Rectal smooth muscle tissue (tissue), 1 donor: ENCODE measurements around the gene ABCG1.

Experiments used
- H3K27ac ChIP-seq: one replicate; pipeline ENCODE4 v1.7.0; 2013; ENCODE audit warnings: low read depth, low read length, inconsistent platforms
- H3K27me3 ChIP-seq: one replicate; pipeline ENCODE4 v1.7.0; 2013; ENCODE audit warnings: low read length; ENCODE audit not compliant: control insufficient read depth, insufficient read depth
- H3K36me3 ChIP-seq: one replicate; pipeline ENCODE4 v1.7.0; 2013; ENCODE audit warnings: low read length; ENCODE audit not compliant: control insufficient read depth, insufficient read depth
- H3K4me1 ChIP-seq: one replicate; pipeline ENCODE4 v1.7.0; 2013; ENCODE audit warnings: low read length; ENCODE audit not compliant: control insufficient read depth, insufficient read depth
- H3K4me3 ChIP-seq: one replicate; pipeline ENCODE4 v1.7.0; 2013; ENCODE audit warnings: low read length
- H3K9ac ChIP-seq: one replicate; pipeline ENCODE4 v1.7.0; 2013; ENCODE audit warnings: low read length

ABCG1 gene

DNA sequence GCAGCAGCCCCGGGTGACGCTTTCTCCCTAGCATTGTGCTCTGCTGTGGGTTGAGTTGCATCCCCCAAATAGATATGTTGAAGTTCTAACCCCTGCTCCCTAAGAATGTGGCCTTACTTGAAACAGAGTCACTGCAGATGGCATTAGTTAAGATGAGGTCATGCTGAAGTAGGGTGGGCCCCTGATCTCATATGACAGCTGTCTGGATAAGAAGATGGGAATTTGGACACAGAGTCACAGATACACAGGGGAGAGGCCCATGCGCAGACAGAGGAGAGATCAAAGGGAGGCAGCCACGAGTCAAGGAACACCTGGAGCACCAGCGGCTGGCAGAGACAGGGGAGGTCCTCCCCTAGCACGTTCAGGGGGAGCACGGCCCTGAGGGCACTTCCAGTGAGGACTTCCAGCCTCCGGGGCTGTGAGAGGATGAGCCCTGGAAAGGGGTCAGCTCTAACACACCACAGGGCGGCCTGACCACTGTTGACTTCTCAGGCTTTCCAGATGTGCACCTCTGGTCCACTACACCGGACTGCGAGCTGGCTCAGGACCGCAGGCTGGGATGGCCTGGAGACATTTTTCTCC is 46.4 kb downstream of the ABCG1 start:
- Histone ChIP-seq H3K27ac (no peak overlapping the region), H3K4me3 (no peak overlapping the region), H3K9ac (no peak overlapping the region), H3K27me3 (no peaks in the 10 kb centered on the region), H3K4me1 (peaks cover 15% of the 10 kb centered on the region), H3K36me3 (no peaks in the 10 kb centered on the region)

GRCh38 chr21:42266971-42267556 is 48.1 kb downstream of the ABCG1 start:
- Histone ChIP-seq H3K4me1 (peaks cover 9% of the 10 kb centered on the region), H3K27me3 (no peaks in the 10 kb centered on the region), H3K27ac (no peak overlapping the region), H3K36me3 (peaks cover 4% of the 10 kb centered on the region), H3K9ac (no peak overlapping the region), H3K4me3 (no peak overlapping the region)

DNA sequence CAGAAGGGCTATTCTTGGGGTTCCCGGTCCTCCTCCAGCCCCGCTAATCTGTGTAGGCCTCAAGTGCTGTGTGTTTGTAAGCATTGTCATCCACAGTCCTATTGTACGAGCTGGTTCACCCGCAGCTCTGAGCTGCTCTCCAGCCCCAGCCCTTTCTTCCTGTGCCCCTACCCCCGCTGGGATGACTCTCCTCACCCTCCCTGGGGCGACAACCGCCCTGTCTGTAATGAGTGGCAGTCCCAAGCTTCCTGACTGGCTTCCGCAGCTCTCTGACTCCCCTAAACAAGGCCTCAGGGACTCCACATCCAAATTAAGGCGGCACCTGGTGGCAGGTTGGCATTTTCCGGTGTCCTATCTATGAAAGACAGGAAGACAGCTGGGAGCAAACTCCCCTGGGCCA is 50.4 kb downstream of the ABCG1 start:
- Histone ChIP-seq H3K27ac (no peak overlapping the region), H3K9ac (no peak overlapping the region), H3K36me3 (peaks cover 8% of the 10 kb centered on the region)

GRCh38 chr21:42271065-42271464 is 52.1 kb downstream of the ABCG1 start:
- H3K4me3 ChIP-seq, result no peak overlapping the region
- no peak overlapping the region for H3K27ac ChIP-seq
- H3K9ac ChIP-seq, result no peak overlapping the region
- H3K27me3 ChIP-seq, result no peaks in the 10 kb centered on the region
- peaks cover 9% of the 10 kb centered on the region for H3K36me3 ChIP-seq
- H3K4me1 ChIP-seq, result no peaks in the 10 kb centered on the region

More for the DNA sequence above, 50.4 kb downstream of the ABCG1 start:
- H3K4me3 ChIP-seq, result no peak overlapping the region
- no peaks in the 10 kb centered on the region for H3K27me3 ChIP-seq
- no peaks in the 10 kb centered on the region for H3K4me1 ChIP-seq

DNA sequence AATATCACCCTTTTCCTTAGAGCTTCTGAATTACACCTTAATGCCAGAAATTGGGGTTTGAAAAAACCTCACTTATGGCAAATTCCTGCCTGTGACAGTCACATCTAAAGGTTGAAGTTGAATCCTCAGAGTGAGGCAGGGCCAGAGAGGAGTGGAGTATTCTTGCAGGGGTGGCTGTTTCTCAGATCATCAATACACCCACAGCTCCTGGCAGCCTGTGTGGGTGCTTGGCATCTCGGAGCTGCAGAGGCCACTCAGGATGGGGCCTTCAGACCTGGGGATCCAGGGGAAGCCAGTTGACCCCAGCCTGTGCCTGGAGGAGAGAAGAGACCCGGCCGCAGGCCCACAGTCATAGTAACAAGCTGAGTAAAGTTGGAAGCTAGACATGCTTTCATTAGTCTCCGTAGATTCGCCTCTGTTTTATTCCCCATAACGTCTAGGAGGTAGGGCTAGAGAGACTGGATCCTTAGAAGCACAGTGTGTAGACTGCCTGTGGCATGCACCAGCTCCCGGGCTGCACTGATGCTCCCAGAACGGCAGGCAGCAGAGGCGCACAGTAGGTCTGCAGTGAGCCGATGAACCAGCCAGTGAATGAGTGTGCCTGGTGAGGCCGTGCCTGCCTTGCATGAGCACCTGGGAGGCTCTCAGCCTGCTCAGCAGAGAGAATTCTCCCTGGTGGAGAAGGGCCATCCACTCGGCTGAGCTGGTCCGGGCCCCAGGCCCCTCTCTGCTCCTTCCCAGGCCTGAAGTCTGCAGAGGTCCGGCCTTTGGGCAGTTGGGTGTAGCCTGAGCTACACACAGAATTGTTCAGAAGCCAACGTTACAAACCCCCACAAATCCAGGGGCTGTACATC is 53.4 kb downstream of the ABCG1 start:
- Histone ChIP-seq H3K9ac (no peak overlapping the region), H3K4me1 (no peaks in the 10 kb centered on the region), H3K36me3 (peaks cover 15% of the 10 kb centered on the region), H3K4me3 (no peak overlapping the region), H3K27ac (no peak overlapping the region), H3K27me3 (no peaks in the 10 kb centered on the region)

DNA sequence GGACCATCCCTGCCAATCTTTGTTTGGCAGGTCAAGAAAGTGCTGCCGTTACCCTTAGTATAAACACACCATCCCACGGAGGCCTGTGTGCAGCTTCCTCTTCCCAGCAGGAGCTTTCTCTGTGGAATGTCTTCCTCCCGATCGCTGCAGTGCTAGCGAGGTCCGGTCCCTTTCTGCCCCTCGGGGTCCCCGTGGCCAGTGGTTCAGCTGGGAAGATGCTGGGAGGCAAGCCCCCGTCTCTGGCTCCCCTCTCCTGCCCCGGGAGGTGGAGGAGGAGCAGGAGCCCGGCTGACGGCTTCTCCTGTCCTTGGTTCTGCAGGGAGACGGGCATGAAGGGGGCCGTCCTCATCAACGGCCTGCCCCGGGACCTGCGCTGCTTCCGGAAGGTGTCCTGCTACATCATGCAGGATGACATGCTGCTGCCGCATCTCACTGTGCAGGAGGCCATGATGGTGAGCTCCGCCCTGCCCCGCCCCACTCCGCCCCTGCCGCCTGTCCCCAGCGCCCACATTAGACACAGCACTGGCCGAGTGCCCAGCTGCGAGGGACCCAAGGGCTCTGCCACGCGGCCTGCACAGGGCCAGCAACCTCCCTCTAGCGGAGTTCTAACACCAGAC is 54.2 kb downstream of the ABCG1 start:
- no peaks in the 10 kb centered on the region for H3K27me3 ChIP-seq
- no peak overlapping the region for H3K4me3 ChIP-seq
- H3K9ac ChIP-seq, result no peak overlapping the region
- H3K36me3 ChIP-seq, result peaks cover 15% of the 10 kb centered on the region
- no peaks in the 10 kb centered on the region for H3K4me1 ChIP-seq
- H3K27ac ChIP-seq, result no peak overlapping the region

DNA sequence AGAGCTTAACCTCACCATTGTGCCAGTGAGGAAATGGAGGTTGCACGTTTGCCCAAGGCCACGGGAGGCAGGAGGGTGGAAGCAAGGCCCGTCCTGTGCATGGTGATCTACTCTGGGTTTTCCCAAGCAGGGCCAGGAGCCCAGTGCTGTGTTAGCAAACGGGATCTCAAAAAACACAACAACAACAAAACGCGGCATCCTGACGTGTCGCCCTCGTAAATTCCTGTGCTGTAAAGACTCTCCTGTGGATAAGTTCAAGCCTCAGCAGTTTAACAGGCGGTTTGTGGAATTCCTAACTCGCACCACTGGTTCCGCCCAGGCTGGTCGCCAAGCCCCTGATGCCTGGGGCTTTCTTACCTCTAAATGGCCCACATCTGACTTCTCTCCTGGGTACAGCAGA is 57.1 kb downstream of the ABCG1 start:
- no peak overlapping the region for H3K4me3 ChIP-seq
- no peaks in the 10 kb centered on the region for H3K4me1 ChIP-seq
- no peaks in the 10 kb centered on the region for H3K27me3 ChIP-seq
- peaks cover 17% of the 10 kb centered on the region for H3K36me3 ChIP-seq
- H3K27ac ChIP-seq, result no peak overlapping the region
- no peak overlapping the region for H3K9ac ChIP-seq

DNA sequence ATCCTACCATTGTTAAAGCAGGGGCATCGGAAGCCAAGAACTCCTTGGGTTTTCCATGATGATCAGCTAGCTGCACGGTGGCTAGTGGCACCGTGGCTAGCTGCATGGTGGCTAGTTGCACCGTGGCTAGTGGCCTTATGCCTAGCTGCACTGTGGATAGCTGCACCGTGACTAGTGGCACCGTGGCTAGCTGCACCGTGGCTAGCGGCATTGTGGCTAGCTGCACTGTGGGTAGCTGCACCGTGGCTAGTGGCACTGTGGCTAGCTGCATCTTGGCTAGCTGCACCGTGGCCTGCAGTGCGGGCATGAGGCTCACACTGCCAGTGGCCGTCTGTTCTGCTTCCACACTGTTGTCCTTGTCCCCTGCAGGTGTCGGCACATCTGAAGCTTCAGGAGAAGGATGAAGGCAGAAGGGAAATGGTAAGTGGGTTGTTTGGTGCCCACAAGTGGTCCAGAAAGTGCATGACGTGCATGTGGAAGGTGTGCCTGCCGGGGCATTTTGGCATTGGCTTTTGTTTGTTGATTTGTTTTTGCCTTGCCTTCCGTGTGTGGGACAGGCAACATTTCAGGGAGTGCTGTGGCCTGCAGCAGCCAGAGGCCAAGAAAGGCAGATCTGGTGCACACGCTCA is 57.7 kb downstream of the ABCG1 start:
- Histone ChIP-seq H3K4me3 (no peak overlapping the region), H3K27ac (no peak overlapping the region), H3K36me3 (peaks cover 19% of the 10 kb centered on the region), H3K9ac (no peak overlapping the region), H3K4me1 (no peaks in the 10 kb centered on the region), H3K27me3 (no peaks in the 10 kb centered on the region)

- H3K9ac ChIP-seq, result no peak overlapping the region
- H3K27me3 ChIP-seq, result no peaks in the 10 kb centered on the region
- H3K4me3 ChIP-seq, result no peak overlapping the region
- peaks cover 21% of the 10 kb centered on the region for H3K36me3 ChIP-seq
- H3K4me1 ChIP-seq, result no peaks in the 10 kb centered on the region
- no peak overlapping the region for H3K27ac ChIP-seq
Observed at GRCh38 chr21:42277593-42277992, 58.7 kb downstream of the ABCG1 start.

GRCh38 chr21:42278451-42279149 is 59.7 kb downstream of the ABCG1 start:
- H3K9ac ChIP-seq, result no peak overlapping the region
- no peak overlapping the region for H3K27ac ChIP-seq
- no peak overlapping the region for H3K4me3 ChIP-seq
- H3K36me3 ChIP-seq, result peaks cover 24% of the 10 kb centered on the region
- H3K27me3 ChIP-seq, result no peaks in the 10 kb centered on the region
- H3K4me1 ChIP-seq, result no peaks in the 10 kb centered on the region

GRCh38 chr21:42279341-42279871 is 60.5 kb downstream of the ABCG1 start:
- Histone ChIP-seq H3K27ac (no peak overlapping the region), H3K4me1 (no peaks in the 10 kb centered on the region), H3K27me3 (no peaks in the 10 kb centered on the region), H3K36me3 (peaks cover 23% of the 10 kb centered on the region), H3K9ac (no peak overlapping the region), H3K4me3 (no peak overlapping the region)
